Activated T-cell treated with anti-CD3 and anti-CD28 coated beads for 48 hours (primary cell): ENCODE results near the gene NALCN.
"Not testable (repeated sequence)": the region's sequence is repeated elsewhere in the genome, so short reads cannot be mapped to it uniquely, and the experiment has no call there.

Source experiments
- DNase-seq: peaks from one replicate; pipeline ENCODE4 v3.0.0-alpha.2; 2020; ENCODE audit warnings: low read depth

NALCN gene

GRCh38 chr13:101339202-101339601 is 77.1 kb downstream of the NALCN start:
- no peak for DNase-seq

- no peak for DNase-seq
These were observed 83.7 kb downstream of the NALCN start for GRCh38 chr13:101332583-101332982.

GRCh38 chr13:101331731-101332130 is 84.6 kb downstream of the NALCN start:
- DNase-seq, result no peak

- no peak for DNase-seq
These were observed 88.4 kb downstream of the NALCN start for GRCh38 chr13:101327871-101328270.

- no peak for DNase-seq
These were observed 89.6 kb downstream of the NALCN start for GRCh38 chr13:101326710-101327109.

GRCh38 chr13:101325423-101325822 is 90.9 kb downstream of the NALCN start:
- no peak for DNase-seq

- DNase-seq, result no peak
These were observed 92.7 kb downstream of the NALCN start for GRCh38 chr13:101323601-101324000.

GRCh38 chr13:101317986-101318523 is 98.3 kb downstream of the NALCN start:
- DNase-seq, result no peak

- DNase-seq, result not testable (repeated sequence)
These were observed 102.8 kb downstream of the NALCN start for GRCh38 chr13:101313479-101313878.

- DNase-seq, result no peak
These were observed 107.2 kb downstream of the NALCN start for GRCh38 chr13:101309014-101309619.

- DNase-seq, result no peak
These were observed 107.9 kb downstream of the NALCN start for GRCh38 chr13:101308247-101309013.

- DNase-seq, result no peak
These were observed 109.1 kb downstream of the NALCN start for GRCh38 chr13:101307181-101307701.

- DNase-seq, result no peak
These were observed 109.5 kb downstream of the NALCN start for GRCh38 chr13:101306773-101307172.

GRCh38 chr13:101305981-101306411 is 110.3 kb downstream of the NALCN start:
- DNase-seq, result no peak

GRCh38 chr13:101303521-101303920 is 112.8 kb downstream of the NALCN start:
- DNase-seq, result no peak

- DNase-seq, result no peak
These were observed 115.3 kb downstream of the NALCN start for GRCh38 chr13:101301053-101301452.

- DNase-seq, result no peak
These were observed 115.8 kb downstream of the NALCN start for GRCh38 chr13:101300531-101300930.

- no peak for DNase-seq
These were observed 117.8 kb downstream of the NALCN start for GRCh38 chr13:101298517-101298916.

- DNase-seq, result no peak
These were observed 118.5 kb downstream of the NALCN start for GRCh38 chr13:101297794-101298193.

GRCh38 chr13:101292711-101293110 is 123.6 kb downstream of the NALCN start:
- no peak for DNase-seq

- no peak for DNase-seq
These were observed 124.4 kb downstream of the NALCN start for GRCh38 chr13:101291646-101292515.

GRCh38 chr13:101291206-101291605 is 125.1 kb downstream of the NALCN start:
- no peak for DNase-seq
